H1 (cell line): Measurements from ENCODE around the gene MMP3. TPM values are rescaled to one million over a fixed set of nuclear protein-coding genes. Genes with fewer than 3 reads are reported as not detected.

Experiments
- CTCF ChIA-PET: fragments of 300-600 bp; sonication (Branson Sonifier 250); formaldehyde crosslinking; loops from one replicate; lab custom pipeline; 2021; ENCODE audit not compliant: partially characterized antibody; lab: Charles Lee
- POLR2A ChIA-PET: fragments of 300-600 bp; sonication (Branson Sonifier 250); formaldehyde crosslinking; loops from one replicate; lab custom pipeline; 2021; ENCODE audit warnings: inconsistent platforms; ENCODE audit not compliant: partially characterized antibody; lab: Charles Lee
- DNase-seq, 2 experiments: peaks; one replicate each; pipeline versions ENCODE4 v3.0.0 to v3.0.0-alpha.2; 2010 to 2022; ENCODE audit warnings: low spot score in 2 of 2, low read depth in 1 of 2, mixed read lengths in 1 of 2
- FAIRE-seq: peaks from 2 replicates; lab custom pipeline; 2011; peaks lifted over from hg19 to GRCh38; lab: Jason Lieb, UNC
- H2AFZ ChIP-seq: 2 replicates; pipeline ENCODE4 v1.8.1; 2012; ENCODE audit warnings: low read length, inconsistent platforms
- H2AK5ac ChIP-seq: 2 replicates; pipeline ENCODE4 v1.6.1; 2013; ENCODE audit warnings: low read depth, low read length
- H2BK120ac ChIP-seq: replicated peaks from 2 replicates; pipeline ENCODE3; 2013; ENCODE audit warnings: low read depth, low read length, inconsistent platforms
- H2BK12ac ChIP-seq: 2 replicates; pipeline ENCODE4 v1.6.1; 2013; ENCODE audit warnings: low read depth, low read length
- H2BK15ac ChIP-seq: 2 replicates; pipeline ENCODE4 v1.6.1; 2013; ENCODE audit warnings: low read length
- H2BK20ac ChIP-seq: 2 replicates; pipeline ENCODE4 v1.6.1; 2013; ENCODE audit warnings: low read length
- H2BK5ac ChIP-seq: 2 replicates; pipeline ENCODE4 v1.6.1; 2013; ENCODE audit warnings: low read depth, low read length
- H3K14ac ChIP-seq: 2 replicates; pipeline ENCODE4 v1.6.1; 2013; ENCODE audit warnings: inconsistent platforms; ENCODE audit not compliant: insufficient read length
- H3K18ac ChIP-seq: 2 replicates; pipeline ENCODE4 v1.6.1; 2013; ENCODE audit warnings: low read length; ENCODE audit errors: extremely low read depth
- H3K23ac ChIP-seq: 2 replicates; pipeline ENCODE4 v1.6.1; 2013; ENCODE audit warnings: inconsistent platforms; ENCODE audit not compliant: insufficient read length
- H3K23me2 ChIP-seq: 2 replicates; pipeline ENCODE4 v1.6.1; 2013; ENCODE audit warnings: low read depth, low read length
- H3K27ac ChIP-seq: 2 replicates; pipeline ENCODE4 v1.6.1; 2011; ENCODE audit warnings: low read depth, low read length, inconsistent platforms
- H3K27me3 ChIP-seq, 4 experiments: replicated peaks in 1 of 4; 1 replicate in 1 of 4; 2 replicates in 3 of 4; pipeline versions ENCODE4 v1.6.1 to v1.8.1; 2011 to 2013; ENCODE audit warnings: low read length in 3 of 4, mild to moderate bottlenecking in 3 of 4, inconsistent platforms in 2 of 4, mixed read lengths in 2 of 4, moderate library complexity in 1 of 4; ENCODE audit not compliant: control insufficient read depth in 3 of 4, insufficient read depth in 3 of 4; ENCODE audit errors: extremely low read depth in 1 of 4
- H3K36me3 ChIP-seq, 4 experiments: 2 replicates each; pipeline versions ENCODE4 v1.6.1 to v1.8.1; 2011 to 2013; ENCODE audit warnings: mild to moderate bottlenecking in 4 of 4, low read length in 3 of 4, moderate library complexity in 2 of 4, control low read depth in 1 of 4, inconsistent platforms in 1 of 4; ENCODE audit not compliant: insufficient read depth in 4 of 4, control insufficient read depth in 2 of 4
- H3K4ac ChIP-seq: replicated peaks from 2 replicates; pipeline ENCODE3; 2013; ENCODE audit warnings: low read length, low read depth, mixed read lengths, inconsistent platforms; ENCODE audit not compliant: insufficient read length
- H3K4me1 ChIP-seq, 4 experiments: replicated peaks in 1 of 4; 1 replicate in 1 of 4; 2 replicates in 3 of 4; pipeline versions ENCODE4 v1.6.1 to v1.8.1; 2011 to 2013; ENCODE audit warnings: low read length in 3 of 4, inconsistent platforms in 2 of 4, mixed read lengths in 1 of 4; ENCODE audit not compliant: insufficient read depth in 4 of 4, control insufficient read depth in 3 of 4
- H3K4me2 ChIP-seq, 2 experiments: 2 replicates each; pipeline versions ENCODE4 v1.6.1 to v1.8.1; 2011 to 2013; ENCODE audit warnings: low read depth in 2 of 2, low read length in 2 of 2, control low read depth in 1 of 2, inconsistent platforms in 1 of 2, mild to moderate bottlenecking in 1 of 2; ENCODE audit not compliant: insufficient read depth in 1 of 2
- H3K4me3 ChIP-seq, 4 experiments: fragments of 200-600, 300-600 bp in 1 of 4; sonication (generic), shearing (Covaris generic), sonication (Bioruptor Twin) in 1 of 4; 2 replicates each; pipeline versions ENCODE4 v1.5.1 to v1.8.1; 2011 to 2016; ENCODE audit warnings: low read length in 4 of 4, low read depth in 3 of 4, control low read depth in 2 of 4, inconsistent platforms in 2 of 4, mild to moderate bottlenecking in 2 of 4, mixed read lengths in 1 of 4, moderate library complexity in 1 of 4; ENCODE audit not compliant: insufficient read depth in 2 of 4; ENCODE audit errors: extremely low read depth in 1 of 4
- H3K56ac ChIP-seq: replicated peaks from 2 replicates; pipeline ENCODE3; 2013; ENCODE audit warnings: low read depth, mild to moderate bottlenecking, mixed read lengths, low read length, inconsistent platforms; ENCODE audit not compliant: insufficient read length
- H3K79me1 ChIP-seq: 2 replicates; pipeline ENCODE4 v1.6.1; 2013; ENCODE audit warnings: low read depth, low read length, control low read depth
- H3K79me2 ChIP-seq, 2 experiments: 2 replicates each; pipeline versions ENCODE4 v1.6.1 to v1.8.1; 2012 to 2013; ENCODE audit warnings: low read length in 2 of 2, mild to moderate bottlenecking in 2 of 2, inconsistent platforms in 1 of 2; ENCODE audit not compliant: insufficient read depth in 2 of 2, control insufficient read depth in 1 of 2
- H3K9ac ChIP-seq, 4 experiments: replicated peaks in 1 of 4; 1 replicate in 1 of 4; 2 replicates in 3 of 4; pipeline versions ENCODE4 v1.6.1 to v1.8.1; 2011 to 2013; ENCODE audit warnings: low read depth in 3 of 4, low read length in 3 of 4, control low read depth in 2 of 4, mild to moderate bottlenecking in 2 of 4, moderate library complexity in 2 of 4, inconsistent platforms in 1 of 4; ENCODE audit errors: extremely low read depth in 1 of 4
- H3K9me3 ChIP-seq, 2 experiments: 2 replicates each; pipeline versions ENCODE4 v1.6.1 to v1.8.1; 2012 to 2013; ENCODE audit warnings: mild to moderate bottlenecking in 2 of 2, moderate library complexity in 2 of 2, control low read depth in 1 of 2, inconsistent platforms in 1 of 2, low read depth in 1 of 2, low read length in 1 of 2, mixed read lengths in 1 of 2; ENCODE audit not compliant: insufficient read depth in 2 of 2
- H4K20me1 ChIP-seq, 2 experiments: replicated peaks in 1 of 2; 2 replicates each; pipeline versions ENCODE3 to v1.8.1; 2011 to 2013; ENCODE audit warnings: inconsistent platforms in 2 of 2, low read length in 2 of 2, mild to moderate bottlenecking in 1 of 2; ENCODE audit not compliant: insufficient read depth in 2 of 2, control insufficient read depth in 1 of 2
- H4K5ac ChIP-seq: 2 replicates; pipeline ENCODE4 v1.6.1; 2013; ENCODE audit warnings: low read length, low read depth, mixed read lengths, inconsistent platforms; ENCODE audit not compliant: insufficient read length
- H4K8ac ChIP-seq: 2 replicates; pipeline ENCODE4 v1.8.0; 2013; ENCODE audit warnings: mild to moderate bottlenecking, moderate library complexity, low read length, inconsistent platforms; ENCODE audit not compliant: insufficient read depth; ENCODE audit errors: extremely low read depth
- H4K91ac ChIP-seq: replicated peaks from 2 replicates; pipeline ENCODE3; 2013; ENCODE audit warnings: low read length, mixed read lengths, inconsistent platforms; ENCODE audit not compliant: insufficient read length
- CHD2 ChIP-seq: IDR thresholded peaks from 2 replicates; pipeline ENCODE4 v1.6.1; 2012; ENCODE audit warnings: low read length, improper control_type of control experiment
- TEAD4 ChIP-seq: IDR thresholded peaks from 2 replicates; pipeline ENCODE4 v1.6.1; 2012; ENCODE audit warnings: low read depth, low read length, inconsistent platforms, mixed read lengths
- WGBS, 2 experiments: shearing (Covaris generic) in 1 of 2; methylation state at CpG; one replicate each; pipeline versions ENCODE4 v1.1.6 to v1.1.7; 2013 to 2015; ENCODE audit warnings: low lambda C conversion rate in 2 of 2, mixed read lengths in 2 of 2, inconsistent platforms in 1 of 2, low coverage in 1 of 2, missing lambda C conversion rate in 1 of 2; ENCODE audit not compliant: insufficient replicate concordance in 2 of 2, insufficient coverage in 1 of 2, insufficient read length in 1 of 2; ENCODE audit errors: extremely low coverage in 1 of 2, missing lambda C conversion rate in 1 of 2; 5-methylcytosine and 5-hydroxymethylcytosine counted together
- polyA plus RNA-seq, 7 experiments: library from polyadenylated mRNA; depleted of rRNA in 3 of 7; stranded (reverse) in 5 of 7; unstranded in 2 of 7; fragments of >200 nt in 5 of 7; fragments of 200-250 nt in 2 of 7; gene quantifications; 1 replicate in 5 of 7; 2 replicates in 1 of 7; 4 replicates in 1 of 7; pipeline versions ENCODE4 v1.2.1 to v1.2.3, GENCODE V29; 2011 to 2013; ENCODE audit warnings: missing spikeins in 2 of 7, mixed read lengths in 2 of 7
- total RNA-seq: library from RNA; stranded (reverse); fragmentation: NEBNext Ultra II Directional; extraction: Animal tissue kit (Norgen Biotek cat#: 25700); gene quantifications from 2 replicates; pipeline ENCODE4 v1.2.1, GENCODE V29; 2021

The MMP3 gene
- total and polyA plus RNA-seq, 2 of the 8 experiments (the other 6 are each of a cell fraction or from before 2014, with no cell fraction given), result not detected

DNA sequence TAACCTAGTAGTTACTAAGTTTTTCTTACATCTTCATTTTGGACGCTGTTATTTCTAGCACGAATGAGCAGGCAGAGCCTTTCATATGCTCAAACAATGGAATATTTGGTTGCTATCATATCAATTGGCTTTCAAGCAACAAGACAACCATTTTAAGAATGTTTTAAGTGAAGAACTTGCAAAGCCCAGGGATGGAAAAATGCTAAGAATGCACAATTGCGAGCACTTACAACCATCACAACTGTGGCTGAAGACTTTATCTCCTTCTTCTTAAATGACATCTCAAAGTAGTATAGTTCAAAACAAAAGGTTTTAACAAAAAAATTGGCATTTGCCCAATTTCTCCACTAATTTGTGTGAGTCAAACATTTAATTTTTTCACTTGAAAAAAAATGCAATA, 37.1 kb downstream of the MMP3 start:
- Histone ChIP-seq H3K18ac (no peak overlapping the region), H3K4me3 (no peak overlapping the region), H3K27me3 (no peaks in the 10 kb centered on the region), H3K4me1 (no peaks in the 10 kb centered on the region), H3K56ac (no peak overlapping the region), H4K8ac (no peak overlapping the region), H2BK120ac (no peak overlapping the region), H2BK12ac (no peak overlapping the region), H2AK5ac (no peak overlapping the region), H3K79me2 (no peaks in the 10 kb centered on the region), H3K23ac (no peak overlapping the region), H3K9ac (no peak overlapping the region), H3K27ac (no peak overlapping the region), H3K14ac (no peak overlapping the region), H3K4me2 (no peak overlapping the region), H3K23me2 (peaks cover 2% of the 10 kb centered on the region; the same call in 1 of the 2 replicates), H3K36me3 (no peaks in the 10 kb centered on the region), H3K79me1 (no peaks in the 10 kb centered on the region), H4K91ac (no peak overlapping the region), H3K9me3 (no peaks in the 10 kb centered on the region), H4K20me1 (no peaks in the 10 kb centered on the region), H4K5ac (no peak overlapping the region), H2BK5ac (no peak overlapping the region), H2AFZ (no peak overlapping the region), H2BK20ac (no peak overlapping the region), H2BK15ac (no peak overlapping the region), H3K4ac (no peak overlapping the region)
- FAIRE-seq (no peak), DNase-seq (no peak)
- TF ChIP-seq TEAD4, result 0 out of 2 replicates have a peak, but pooled peaks have one; percentile 19
- TF ChIP-seq CHD2, result no peak
- ChIA-PET CTCF (interaction anchor here (1.0 to 2.5 kb wide), 9 partner anchors 11 to 303 kb away, joined by 4 to 11 read pairs (median 6); partner anchors contain the start of gene DYNC2H1), POLR2A (interaction anchor here (1.1 kb wide), 1 partner anchor 13 kb away, joined by 4 read pairs; no protein-coding TSS in a partner anchor)
- 82% methylated on average over 3 of the region's 3 CpGs; no CpG with 5 or more reads in 1 of the 2 experiments for WGBS, 2 experiments
